PC-9 (cell line): ENCODE measurements around the gene LSM2. TPM values are rescaled to one million over a fixed set of nuclear protein-coding genes. Genes with fewer than 3 reads are reported as not detected.

Source experiments
- BruUV-seq: library from RNA; stranded (reverse); fragments of 400-500 nt; replicated peaks from 2 replicates; lab custom pipeline; 2021; lab: Mats Ljungman, UMichigan
- CTCF ChIA-PET: fragments of 300-600 bp; sonication (Branson Sonifier 250); formaldehyde crosslinking; loops from one replicate; lab custom pipeline; 2022; ENCODE audit warnings: antibody characterized with exemption; lab: Charles Lee
- POLR2A ChIA-PET: fragments of 300-600 bp; sonication (Branson Sonifier 250); formaldehyde crosslinking; loops from one replicate; lab custom pipeline; 2022; ENCODE audit warnings: antibody characterized with exemption; ENCODE audit not compliant: unreplicated experiment; lab: Charles Lee
- DNase-seq, 2 experiments: peaks; one replicate each; pipeline versions ENCODE4 v3.0.0 to v3.0.0-alpha.2; 2015 to 2022; ENCODE audit warnings: mixed read lengths in 1 of 2
- H2AFZ ChIP-seq: fragments of 200-600 bp; sonication (generic); 2 replicates; pipeline ENCODE4 v1.8.1; 2017; ENCODE audit warnings: antibody characterized with exemption
- H3F3A ChIP-seq: fragments of 200-600 bp; sonication (generic); 2 replicates; pipeline ENCODE4 v1.8.1; 2017; ENCODE audit warnings: antibody characterized with exemption, mild to moderate bottlenecking, low read depth; ENCODE audit not compliant: insufficient read depth
- H3K27ac ChIP-seq: fragments of 200-600 bp; sonication (generic); 2 replicates; pipeline ENCODE4 v1.6.1; 2016; ENCODE audit warnings: mixed run types
- H3K27me3 ChIP-seq: fragments of 200-600 bp; sonication (generic); 2 replicates; pipeline ENCODE4 v1.6.1; 2016; ENCODE audit warnings: low read depth, mixed run types; ENCODE audit not compliant: insufficient read depth
- H3K36me3 ChIP-seq: fragments of 200-600 bp; sonication (generic); 2 replicates; pipeline ENCODE4 v1.6.1; 2016; ENCODE audit warnings: low read depth, mixed run types
- H3K4me1 ChIP-seq: fragments of 200-600 bp; sonication (generic); replicated peaks from 2 replicates; pipeline ENCODE4 v1.6.1; 2016; ENCODE audit warnings: mixed run types; ENCODE audit not compliant: insufficient read depth
- H3K4me2 ChIP-seq: fragments of 200-600 bp; sonication (generic); 2 replicates; pipeline ENCODE4 v1.6.1; 2017; ENCODE audit warnings: mixed run types
- H3K4me3 ChIP-seq: fragments of 200-600 bp; sonication (generic); 2 replicates; pipeline ENCODE4 v1.6.1; 2016; ENCODE audit warnings: mixed run types
- H3K79me2 ChIP-seq: fragments of 200-600 bp; sonication (generic); 2 replicates; pipeline ENCODE4 v1.6.1; 2017; ENCODE audit warnings: low read depth, mixed run types
- H3K9me2 ChIP-seq: fragments of 200-600 bp; sonication (generic); 2 replicates; pipeline ENCODE4 v1.8.1; 2017; ENCODE audit warnings: mild to moderate bottlenecking; ENCODE audit not compliant: insufficient read depth
- H3K9me3 ChIP-seq: fragments of 200-600 bp; sonication (generic); 2 replicates; pipeline ENCODE4 v1.8.1; 2016; ENCODE audit warnings: low read depth; ENCODE audit not compliant: insufficient read depth
- H4K20me1 ChIP-seq: fragments of 200-600 bp; sonication (generic); 2 replicates; pipeline ENCODE4 v1.8.1; 2017; ENCODE audit not compliant: insufficient read depth
- CTCF ChIP-seq: fragments of 200-600 bp; sonication (generic); conservative IDR thresholded peaks from 2 replicates; pipeline ENCODE4 v1.6.1; 2017; ENCODE audit warnings: mixed run types, antibody characterized with exemption, mild to moderate bottlenecking, moderate library complexity
- EZH2 ChIP-seq: fragments of 200-600 bp; sonication (generic); IDR thresholded peaks from 2 replicates; pipeline ENCODE4 v1.8.0; 2017; ENCODE audit warnings: antibody characterized with exemption, low read depth
- intact Hi-C: fragments of 100-400 bp; cut with micrococcal nuclease; formaldehyde crosslinking; loops from one replicate; pipeline ENCODE4 v1.10.0; 2022; ENCODE audit not compliant: unreplicated experiment
- total RNA-seq: library from RNA; stranded (reverse); gene quantifications from 2 replicates; pipeline ENCODE4 v1.2.3, GENCODE V29; 2021

Gene LSM2
- total RNA-seq, 1 experiment from 2014 or later, result 74.3 TPM

DNA sequence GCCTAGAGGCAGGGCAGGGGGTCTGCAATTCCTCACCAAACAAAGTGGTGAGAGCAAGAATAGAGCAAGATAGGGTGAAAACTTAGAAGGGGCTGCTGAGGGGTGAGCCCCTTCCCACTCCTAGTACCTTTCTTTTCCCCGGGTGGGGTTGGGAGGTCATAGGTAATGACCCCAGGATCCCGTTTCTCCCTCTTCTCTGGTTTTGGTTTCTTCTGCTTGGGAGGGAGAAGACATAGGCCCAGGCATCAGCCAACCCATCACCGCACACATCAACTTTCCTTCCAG, 14.7 kb downstream of the LSM2 start:
- peaks cover 52% of the 10 kb centered on the region for H3K79me2 ChIP-seq

GRCh38 chr6:31791324-31792089, 15.3 kb downstream of the LSM2 start:
- Histone ChIP-seq H3K4me3 (peak overlapping the region; percentile 86; the same call in 1 of the 2 replicates), H3K4me1 (peaks cover 28% of the 10 kb centered on the region), H3K27ac (no peak overlapping the region), H3K27me3 (no peaks in the 10 kb centered on the region), H3F3A (peaks cover 50% of the 10 kb centered on the region), H3K79me2 (peaks cover 52% of the 10 kb centered on the region), H2AFZ (no peak overlapping the region), H3K36me3 (peaks cover 15% of the 10 kb centered on the region), H3K9me2 (no peaks in the 10 kb centered on the region), H4K20me1 (no peaks in the 10 kb centered on the region; the same call in 1 of the 2 replicates), H3K9me3 (no peaks in the 10 kb centered on the region), H3K4me2 (peak overlapping the region; percentile 96)
- BruUV-seq, result no TSS peak
- ChIA-PET POLR2A (interaction anchor here (0.6 kb wide), 2 partner anchors 14 to 995 kb away, joined by 3 to 6 read pairs; partner anchors contain the start of gene VWA7), CTCF (interaction anchor here (0.5 kb wide), 1 partner anchor 9 kb away, joined by 3 read pairs; no protein-coding TSS in a partner anchor)
- intact Hi-C loops, result loop anchor here (1.0 to 2.0 kb wide), 3 partner anchors 39 to 71 kb away; partner anchors contain the start of gene NEU1
- TF ChIP-seq CTCF (peak; percentile 60; the same call in 1 of the 2 replicates), EZH2 (no peak)
- DNase-seq, result no peak

More for the DNA sequence above, 14.7 kb downstream of the LSM2 start:
- Histone ChIP-seq H3K4me3 (peak overlapping the region; percentile 86), H4K20me1 (no peaks in the 10 kb centered on the region; the same call in 1 of the 2 replicates), H3K27me3 (no peaks in the 10 kb centered on the region), H3K27ac (peak overlapping the region; percentile 78), H3K4me2 (peak overlapping the region; percentile 96), H3K9me2 (no peaks in the 10 kb centered on the region), H3K4me1 (peaks cover 28% of the 10 kb centered on the region), H3K36me3 (peaks cover 15% of the 10 kb centered on the region), H2AFZ (no peak overlapping the region), H3F3A (peaks cover 56% of the 10 kb centered on the region), H3K9me3 (no peaks in the 10 kb centered on the region)
- no peak for DNase-seq
- intact Hi-C loops, result loop anchor here (1.0 to 2.0 kb wide), 3 partner anchors 38 to 71 kb away; partner anchors contain the start of gene NEU1
- CTCF ChIA-PET, result no interaction called here
- TF ChIP-seq EZH2 (no peak), CTCF (no peak)
- POLR2A ChIA-PET, result interaction anchor here (0.6 to 0.7 kb wide), 2 partner anchors 45 to 994 kb away, joined by 4 to 6 read pairs; no protein-coding TSS in a partner anchor
- no TSS peak for BruUV-seq

DNA sequence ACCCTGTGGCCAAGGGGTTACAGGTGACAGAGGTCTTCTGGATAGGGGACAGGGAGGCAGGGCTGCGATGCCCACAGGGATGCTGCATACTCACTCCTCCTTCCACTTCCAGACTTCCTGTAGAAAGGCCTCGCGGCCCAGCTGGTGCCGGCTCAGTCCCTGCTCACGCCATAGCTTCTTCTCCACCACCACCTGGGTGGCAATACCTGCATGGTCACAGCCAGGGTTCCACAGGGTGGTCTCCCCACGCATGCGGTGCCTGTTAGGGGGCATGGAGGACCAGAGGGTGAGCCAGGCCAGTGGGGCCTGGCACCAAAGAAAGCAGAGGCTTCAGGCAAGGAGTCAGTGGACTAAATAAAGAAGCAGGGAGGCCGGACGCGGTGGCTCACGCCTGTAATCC, 21.3 kb downstream of the LSM2 start:
- H3K4me1 ChIP-seq, result no peaks in the 10 kb centered on the region
- no peaks in the 10 kb centered on the region; the same call in 1 of the 2 replicates for H4K20me1 ChIP-seq
- H3K27ac ChIP-seq, result no peak overlapping the region
- TF ChIP-seq EZH2 (no peak), CTCF (no peak)
- no peak overlapping the region for H2AFZ ChIP-seq
- DNase-seq, result no peak
- peaks cover 7% of the 10 kb centered on the region; the same call in 1 of the 2 replicates for H3K79me2 ChIP-seq
- no peaks in the 10 kb centered on the region for H3K27me3 ChIP-seq
- no peak overlapping the region for H3K4me3 ChIP-seq
- H3K9me2 ChIP-seq, result no peaks in the 10 kb centered on the region
- POLR2A ChIA-PET, result no interaction called here
- H3K4me2 ChIP-seq, result no peak overlapping the region
- CTCF ChIA-PET, result no interaction called here
- intact Hi-C loops, result no loop called here
- H3F3A ChIP-seq, result peaks cover 14% of the 10 kb centered on the region
- peaks cover 26% of the 10 kb centered on the region for H3K36me3 ChIP-seq
- no TSS peak for BruUV-seq
- H3K9me3 ChIP-seq, result no peaks in the 10 kb centered on the region
